ENCODE results near the gene PLCL1. TPM values are rescaled to one million over a fixed set of nuclear protein-coding genes. Genes with fewer than 3 reads are reported as not detected.

The PLCL1 gene
- total RNA-seq, 1 donor from 2014 or later: 2.0 TPM

DNA sequence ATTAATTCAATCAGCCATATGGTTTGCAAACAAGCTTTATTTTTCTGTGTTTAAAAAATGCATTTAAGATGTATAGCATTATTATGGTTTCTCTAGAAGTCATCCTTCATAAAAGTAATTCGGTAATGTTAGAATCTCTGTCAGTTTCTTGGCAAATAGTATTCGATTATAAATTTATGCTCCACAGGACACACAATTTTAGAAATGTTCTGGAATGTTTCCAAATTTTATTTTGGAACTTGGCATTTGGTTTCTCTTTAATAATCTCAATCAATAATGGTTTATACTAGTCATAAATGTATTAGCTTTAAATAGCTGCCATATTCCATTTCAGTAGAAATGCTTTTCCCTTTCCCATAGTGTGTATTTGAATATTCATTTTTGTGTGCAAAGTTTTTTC lies 156.4 kb downstream of the PLCL1 start:
- DNase-seq (ENCODE audit: low spot score in 2 of 2, unreplicated experiment in 2 of 2): no peak
- no peak overlapping the region for H3K27ac Mint-ChIP-seq
- TF ChIP-seq, protein P1, sequence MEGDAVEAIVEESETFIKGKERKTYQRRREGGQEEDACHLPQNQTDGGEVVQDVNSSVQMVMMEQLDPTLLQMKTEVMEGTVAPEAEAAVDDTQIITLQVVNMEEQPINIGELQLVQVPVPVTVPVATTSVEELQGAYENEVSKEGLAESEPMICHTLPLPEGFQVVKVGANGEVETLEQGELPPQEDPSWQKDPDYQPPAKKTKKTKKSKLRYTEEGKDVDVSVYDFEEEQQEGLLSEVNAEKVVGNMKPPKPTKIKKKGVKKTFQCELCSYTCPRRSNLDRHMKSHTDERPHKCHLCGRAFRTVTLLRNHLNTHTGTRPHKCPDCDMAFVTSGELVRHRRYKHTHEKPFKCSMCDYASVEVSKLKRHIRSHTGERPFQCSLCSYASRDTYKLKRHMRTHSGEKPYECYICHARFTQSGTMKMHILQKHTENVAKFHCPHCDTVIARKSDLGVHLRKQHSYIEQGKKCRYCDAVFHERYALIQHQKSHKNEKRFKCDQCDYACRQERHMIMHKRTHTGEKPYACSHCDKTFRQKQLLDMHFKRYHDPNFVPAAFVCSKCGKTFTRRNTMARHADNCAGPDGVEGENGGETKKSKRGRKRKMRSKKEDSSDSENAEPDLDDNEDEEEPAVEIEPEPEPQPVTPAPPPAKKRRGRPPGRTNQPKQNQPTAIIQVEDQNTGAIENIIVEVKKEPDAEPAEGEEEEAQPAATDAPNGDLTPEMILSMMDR (IDR thresholded peaks at IDR 0.05; ENCODE audit: unreplicated experiment): no peak

DNA sequence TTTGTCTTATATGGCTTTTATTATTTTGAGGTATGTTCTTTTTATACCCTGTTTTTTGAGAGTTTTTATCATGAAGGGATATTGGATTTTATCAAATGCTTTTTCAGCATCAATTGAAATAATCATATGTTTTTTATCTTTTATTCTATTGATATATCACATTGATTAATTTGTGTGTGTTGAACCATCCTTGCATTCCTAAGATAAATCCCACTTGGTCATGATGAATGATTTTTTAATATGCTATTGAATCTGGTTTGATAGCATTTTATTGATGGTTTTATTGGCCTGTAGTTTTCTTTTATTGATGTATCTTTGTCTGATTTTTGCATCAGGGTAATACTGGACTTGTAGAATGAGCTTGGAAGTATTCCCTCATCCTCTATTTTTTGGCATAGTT lies 160.3 kb downstream of the PLCL1 start:
- Mint-ChIP-seq H3K36me3 (peaks cover 2% of the 10 kb centered on the region), H3K4me1 (no peaks in the 10 kb centered on the region), H3K9me3 (peaks cover 30% of the 10 kb centered on the region), H3K4me3 (no peak overlapping the region), H3K27ac (no peak overlapping the region), H3K27me3 (ENCODE audit: low read depth) (peaks cover 2% of the 10 kb centered on the region)
- TF ChIP-seq, protein P1 (IDR thresholded peaks at IDR 0.05; ENCODE audit: unreplicated experiment): no peak
- DNase-seq (ENCODE audit: low spot score in 2 of 2, unreplicated experiment in 2 of 2): no peak

More for the DNA sequence above, 156.4 kb downstream of the PLCL1 start:
- no peaks in the 10 kb centered on the region for H3K4me1 Mint-ChIP-seq
- H3K36me3 Mint-ChIP-seq: peaks cover 2% of the 10 kb centered on the region
- peaks cover 2% of the 10 kb centered on the region for H3K27me3 Mint-ChIP-seq (ENCODE audit: low read depth)
- H3K4me3 Mint-ChIP-seq: no peak overlapping the region
- peaks cover 28% of the 10 kb centered on the region for H3K9me3 Mint-ChIP-seq

DNA sequence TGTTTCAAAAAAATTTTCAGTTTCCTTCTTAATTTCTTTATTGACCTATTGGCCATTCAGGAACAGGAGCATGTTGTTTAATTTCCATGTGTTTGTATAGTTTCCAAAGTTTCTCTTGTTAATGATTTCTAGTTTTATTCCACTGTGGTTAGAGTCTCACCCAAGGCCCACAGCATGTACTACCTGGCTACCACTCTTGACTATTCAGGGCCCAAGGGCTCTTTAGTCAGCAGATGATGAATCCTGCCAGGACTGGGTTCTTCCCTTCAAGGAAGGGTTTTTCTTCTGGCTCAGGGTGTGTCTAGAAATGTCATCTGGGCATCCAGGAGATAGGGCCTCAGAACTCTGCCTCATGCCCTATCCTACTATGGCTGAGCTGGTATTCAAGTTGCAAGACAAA lies 161.4 kb downstream of the PLCL1 start:
- Mint-ChIP-seq H3K4me3 (no peak overlapping the region), H3K9me3 (peaks cover 30% of the 10 kb centered on the region), H3K4me1 (no peaks in the 10 kb centered on the region), H3K27me3 (ENCODE audit: low read depth) (peaks cover 2% of the 10 kb centered on the region), H3K27ac (no peak overlapping the region), H3K36me3 (peaks cover 2% of the 10 kb centered on the region)
- DNase-seq (ENCODE audit: low spot score in 2 of 2, unreplicated experiment in 2 of 2): no peak
- TF ChIP-seq, protein P1 (IDR thresholded peaks at IDR 0.05; ENCODE audit: unreplicated experiment): no peak

DNA sequence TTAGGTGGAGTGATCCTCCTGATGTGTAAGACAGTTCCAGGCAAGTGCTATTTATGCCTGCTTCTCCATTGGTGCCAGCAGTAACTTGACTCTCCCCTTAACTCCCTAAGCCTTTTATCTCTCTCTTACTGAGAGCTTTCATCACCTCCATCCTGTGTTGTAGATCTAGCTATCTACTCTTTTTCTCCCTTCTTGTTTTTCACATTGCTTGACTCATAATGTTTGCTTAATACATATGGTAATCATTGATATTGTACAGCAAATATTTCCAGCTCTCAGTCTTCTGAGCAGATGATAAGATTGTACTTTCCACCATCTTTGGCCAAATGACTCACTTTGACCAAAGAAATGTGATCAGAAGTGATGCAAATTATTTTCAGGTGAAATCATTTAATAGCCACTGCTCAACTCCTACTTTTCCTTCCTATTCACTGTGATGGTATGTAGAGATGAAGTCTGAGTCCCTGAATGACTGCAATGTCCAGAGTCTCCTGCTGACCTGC lies 165.0 kb downstream of the PLCL1 start:
- no peak overlapping the region for H3K27ac Mint-ChIP-seq
- peaks cover 4% of the 10 kb centered on the region for H3K27me3 Mint-ChIP-seq (ENCODE audit: low read depth)
- TF ChIP-seq, protein P1 (IDR thresholded peaks at IDR 0.05; ENCODE audit: unreplicated experiment): no peak
- no peak overlapping the region for H3K4me3 Mint-ChIP-seq
- H3K9me3 Mint-ChIP-seq: peaks cover 16% of the 10 kb centered on the region
- peaks cover 2% of the 10 kb centered on the region for H3K36me3 Mint-ChIP-seq
- no peak for DNase-seq (ENCODE audit: low spot score in 2 of 2, unreplicated experiment in 2 of 2)
- no peaks in the 10 kb centered on the region for H3K4me1 Mint-ChIP-seq

GRCh38 chr2:197972061-197972460 lies 167.7 kb downstream of the PLCL1 start:
- DNase-seq (ENCODE audit: low spot score in 2 of 2, unreplicated experiment in 2 of 2): no peak
- no peaks in the 10 kb centered on the region for H3K4me1 Mint-ChIP-seq
- TF ChIP-seq, protein P1 (IDR thresholded peaks at IDR 0.05; ENCODE audit: unreplicated experiment): no peak
- H3K27ac Mint-ChIP-seq: peak overlapping the region; percentile 61
- no peaks in the 10 kb centered on the region for H3K36me3 Mint-ChIP-seq
- no peak overlapping the region for H3K4me3 Mint-ChIP-seq
- no peaks in the 10 kb centered on the region for H3K9me3 Mint-ChIP-seq
- peaks cover 4% of the 10 kb centered on the region for H3K27me3 Mint-ChIP-seq (ENCODE audit: low read depth)

DNA sequence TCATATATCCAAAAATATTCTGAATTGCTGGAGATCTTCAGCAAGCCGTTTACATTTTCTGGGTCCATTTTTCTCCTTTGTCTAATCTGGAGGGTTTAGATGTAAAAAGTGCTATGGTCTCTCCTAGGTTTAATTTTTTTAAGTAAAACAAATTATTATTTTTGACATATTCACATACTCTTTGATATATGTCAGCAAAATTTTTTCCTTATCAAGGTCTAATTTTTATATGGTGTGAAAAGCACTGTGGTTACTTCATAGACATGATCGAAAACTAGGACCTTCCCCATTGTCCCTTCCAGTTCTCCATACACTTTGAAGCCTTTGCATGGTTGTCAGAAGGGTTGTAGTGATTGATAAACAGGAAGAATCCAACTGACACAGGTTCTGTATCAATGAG lies 168.2 kb downstream of the PLCL1 start:
- Mint-ChIP-seq H3K4me3 (no peak overlapping the region), H3K9me3 (no peaks in the 10 kb centered on the region), H3K4me1 (no peaks in the 10 kb centered on the region), H3K36me3 (no peaks in the 10 kb centered on the region), H3K27ac (no peak overlapping the region), H3K27me3 (ENCODE audit: low read depth) (peaks cover 7% of the 10 kb centered on the region)
- no peak for DNase-seq (ENCODE audit: low spot score in 2 of 2, unreplicated experiment in 2 of 2)
- TF ChIP-seq, protein P1 (IDR thresholded peaks at IDR 0.05; ENCODE audit: unreplicated experiment): no peak
